Endothelial cell of umbilical vein (primary cell): ENCODE measurements around the gene COG5. TPM values are rescaled to one million over a fixed set of nuclear protein-coding genes. Genes with fewer than 3 reads are reported as not detected.
A peak's percentile ranks its signal among the peaks of the same experiment; 100 is the strongest.

ENCODE experiments used
- BruUV-seq: library from RNA; stranded (reverse); fragments of 400-500 nt; replicated peaks from 2 replicates; lab custom pipeline; 2021; lab: Mats Ljungman, UMichigan
- CTCF ChIA-PET: fragments of 300-600, 350-600 bp; sonication (Branson Sonifier 250); formaldehyde crosslinking; loops from one replicate; lab custom pipeline; 2021; ENCODE audit warnings: antibody characterized with exemption, inconsistent platforms; lab: Charles Lee
- POLR2A ChIA-PET: fragments of 300-600, 350-600 bp; sonication (Branson Sonifier 250); formaldehyde crosslinking; loops from one replicate; lab custom pipeline; 2021; ENCODE audit warnings: antibody characterized with exemption, inconsistent platforms; lab: Charles Lee
- DNase-seq: peaks from one replicate; pipeline ENCODE4 v3.0.0-alpha.2; 2011; ENCODE audit warnings: low read depth, low spot score
- FAIRE-seq: peaks from 2 replicates; lab custom pipeline; 2011; peaks lifted over from hg19 to GRCh38; lab: Jason Lieb, UNC
- H2AFZ ChIP-seq: 2 replicates; pipeline ENCODE4 v1.6.0; 2012; ENCODE audit warnings: low read depth, low read length, control low read depth, inconsistent platforms
- H3K27ac ChIP-seq: 2 replicates; pipeline ENCODE4 v1.5.1; 2011; ENCODE audit warnings: low read depth, mild to moderate bottlenecking, control low read depth, low read length, moderate library complexity; ENCODE audit not compliant: insufficient read depth
- H3K27me3 ChIP-seq, 2 experiments: 2 replicates each; pipeline versions ENCODE4 v1.6.0 to v1.6.1; 2011; ENCODE audit warnings: low read length in 2 of 2, mixed read lengths in 1 of 2; ENCODE audit not compliant: control insufficient read depth in 2 of 2, insufficient read depth in 2 of 2
- H3K36me3 ChIP-seq, 2 experiments: 2 replicates in 1 of 2; 3 replicates in 1 of 2; pipeline ENCODE4 v1.5.1; 2011; ENCODE audit warnings: low read length in 2 of 2, mild to moderate bottlenecking in 1 of 2, moderate library complexity in 1 of 2; ENCODE audit not compliant: control insufficient read depth in 2 of 2, insufficient read depth in 2 of 2; ENCODE audit errors: extremely low read depth in 1 of 2
- H3K4me1 ChIP-seq: 3 replicates; pipeline ENCODE4 v1.5.1; 2011; ENCODE audit warnings: mild to moderate bottlenecking, low read length; ENCODE audit not compliant: control insufficient read depth, insufficient read depth; ENCODE audit errors: extremely low read depth
- H3K4me2 ChIP-seq: 2 replicates; pipeline ENCODE4 v1.6.1; 2011; ENCODE audit warnings: low read length, control low read depth, mixed read lengths; ENCODE audit not compliant: insufficient read depth
- H3K4me3 ChIP-seq, 3 experiments: fragments of 200-600 bp in 1 of 3; sonication (generic), shearing (Covaris generic) in 1 of 3; replicated peaks in 1 of 3; 2 replicates each; pipeline ENCODE4 v1.5.1; 2011 to 2016; ENCODE audit warnings: control low read depth in 3 of 3, low read length in 3 of 3, mild to moderate bottlenecking in 2 of 3, inconsistent platforms in 1 of 3, low read depth in 1 of 3, moderate library complexity in 1 of 3; ENCODE audit not compliant: insufficient read depth in 1 of 3
- H3K79me2 ChIP-seq: 2 replicates; pipeline ENCODE4 v1.6.0; 2012; ENCODE audit warnings: low read length, inconsistent platforms; ENCODE audit not compliant: control insufficient read depth, insufficient read depth
- H3K9ac ChIP-seq: replicated peaks from 2 replicates; pipeline ENCODE3; 2011; ENCODE audit warnings: low read length, control low read depth; ENCODE audit not compliant: insufficient read depth; ENCODE audit errors: extremely low read depth
- H3K9me1 ChIP-seq: replicated peaks from 3 replicates; pipeline ENCODE4 v1.6.0; 2011; ENCODE audit warnings: mild to moderate bottlenecking, low read length; ENCODE audit not compliant: control insufficient read depth, insufficient read depth; ENCODE audit errors: extremely low read depth
- H3K9me3 ChIP-seq: replicated peaks from 2 replicates; pipeline ENCODE4 v1.5.1; 2012; ENCODE audit warnings: low read length, inconsistent platforms; ENCODE audit not compliant: control insufficient read depth, insufficient read depth
- H4K20me1 ChIP-seq: replicated peaks from 2 replicates; pipeline ENCODE3; 2011; ENCODE audit warnings: mild to moderate bottlenecking, low read length; ENCODE audit not compliant: control insufficient read depth, insufficient read depth; ENCODE audit errors: extremely low read depth
- EZH2 ChIP-seq: IDR thresholded peaks from 2 replicates; pipeline ENCODE4 v1.6.1; 2012; ENCODE audit warnings: borderline replicate concordance, low read depth, mild to moderate bottlenecking, moderate library complexity, low read length, inconsistent platforms; ENCODE audit not compliant: severe bottlenecking
- FOS ChIP-seq: IDR thresholded peaks from 2 replicates; pipeline ENCODE4 v1.6.1; 2011; ENCODE audit warnings: mild to moderate bottlenecking, low read length, moderate library complexity, borderline replicate concordance; ENCODE audit not compliant: insufficient read depth
- GATA2 ChIP-seq: IDR thresholded peaks from 2 replicates; pipeline ENCODE4 v1.7.0; 2011; ENCODE audit warnings: low read depth, mild to moderate bottlenecking, moderate library complexity, mixed read lengths, low read length; ENCODE audit not compliant: insufficient read length, insufficient read depth
- JUN ChIP-seq: IDR thresholded peaks from 2 replicates; pipeline ENCODE4 v1.6.1; 2011; ENCODE audit warnings: borderline replicate concordance, low read depth; ENCODE audit not compliant: insufficient read length, insufficient read depth
- MYC ChIP-seq: IDR thresholded peaks from one replicate; pipeline ENCODE4 v1.6.1; 2011; ENCODE audit warnings: mild to moderate bottlenecking, low read depth, low read length
- POLR2A ChIP-seq: IDR thresholded peaks from 2 replicates; pipeline ENCODE4 v1.6.1; 2012; ENCODE audit warnings: low read depth, mild to moderate bottlenecking, control low read depth, low read length
- POLR2AphosphoS5 ChIP-seq: IDR thresholded peaks from 2 replicates; pipeline ENCODE4 v1.6.1; 2012; ENCODE audit warnings: low read depth, mild to moderate bottlenecking, control low read depth, low read length, moderate library complexity; ENCODE audit not compliant: insufficient read depth
- dilution Hi-C: fragments of 300-500 bp; cut with MboI; formaldehyde crosslinking; loops from one replicate; pipeline ENCODE4 v1.15.0; 2019; ENCODE audit warnings: low sequenced_read_pairs; ENCODE audit not compliant: extremely low pct_ligation_motif_present
- intact Hi-C: fragments of 100-400 bp; cut with micrococcal nuclease; formaldehyde crosslinking; loops from one replicate; pipeline ENCODE4 v1.10.0; 2022
- polyA plus RNA-seq, 4 experiments: library from polyadenylated mRNA; depleted of rRNA in 3 of 4; stranded (reverse) in 3 of 4; unstranded in 1 of 4; fragments of >200 nt; gene quantifications; 2 replicates each; pipeline versions ENCODE4 v1.2.1 to v1.2.3, GENCODE V29; 2011 to 2012; ENCODE audit warnings: missing spikeins in 1 of 4
- total RNA-seq: library from RNA; stranded (reverse); gene quantifications from 2 replicates; pipeline ENCODE4 v1.2.3, GENCODE V29; 2021
- TF ChIP-seq, protein P1 (sequence below): IDR thresholded peaks from 2 replicates; pipeline ENCODE4 v1.6.1; 2011; ENCODE audit not compliant: insufficient read depth, insufficient read length
- TF ChIP-seq, protein P2 (sequence below), 2 donors: IDR thresholded peaks; 1 replicate in 1 of 2; 2 replicates in 1 of 2; pipeline ENCODE4 v1.5.1; 2011; ENCODE audit warnings: low read length in 2 of 2, mild to moderate bottlenecking in 2 of 2, moderate library complexity in 2 of 2, control low read depth in 1 of 2, inconsistent platforms in 1 of 2, low read depth in 1 of 2; ENCODE audit not compliant: insufficient read depth in 1 of 2; ENCODE audit errors: extremely low read depth in 1 of 2

COG5 gene
- total and polyA plus RNA-seq, 2 donors (not counting 3 experiments of a cell fraction or from before 2014, with no cell fraction given): 18.8 to 45.3 TPM

DNA sequence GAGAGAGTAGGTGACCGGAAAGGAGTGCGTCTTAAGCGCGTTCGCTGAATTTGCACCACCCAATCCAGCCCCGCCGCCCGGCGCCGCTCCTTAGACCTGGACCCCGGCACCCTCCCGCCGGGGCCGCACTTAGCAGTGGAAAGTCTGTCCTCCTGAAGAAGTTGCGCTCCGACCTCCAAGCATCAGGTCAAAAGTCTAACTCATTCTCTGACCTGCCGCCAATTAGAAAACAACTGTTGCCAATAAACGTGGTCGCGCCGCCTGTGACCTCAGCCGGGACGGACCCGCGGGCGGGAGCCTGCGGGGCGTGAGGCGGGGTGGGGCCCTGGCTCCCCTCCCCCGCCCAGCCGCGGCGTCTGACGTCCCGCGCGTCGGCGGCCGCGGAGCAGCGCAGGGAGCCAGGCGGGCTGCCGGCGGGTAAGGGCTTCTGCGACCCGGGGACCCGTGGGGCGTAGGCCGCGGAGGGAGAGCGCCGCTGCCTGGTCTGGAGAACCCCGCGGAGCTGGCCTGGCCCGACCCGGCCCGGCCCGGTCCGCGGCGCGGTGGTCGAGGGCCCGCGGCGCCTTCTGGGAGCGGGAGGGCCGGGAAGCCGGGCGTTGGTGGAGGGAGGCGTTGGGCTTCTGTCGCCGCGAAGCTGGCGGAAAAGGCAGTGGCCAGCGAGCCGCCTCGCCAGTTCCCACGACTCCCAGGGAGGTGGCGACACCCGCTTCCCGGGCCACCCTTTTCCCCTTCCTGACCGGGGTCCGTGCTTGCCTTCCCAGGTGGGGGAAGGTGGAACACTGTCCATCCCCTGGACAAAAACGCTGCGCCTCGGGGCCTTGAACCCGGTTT is 16.4 kb upstream of the COG5 start, which contains the start of gene BCAP29:
BCAP29 (plus strand) TSS at position 362 of the 831 bp plus-strand sequence. CDS start 527 bp downstream, outside the sequence.
- H3K36me3 ChIP-seq: peaks cover 0 to 9% of the 10 kb centered on the region in 2 experiments
- peak within 1 kb of the TSS; percentile 99 for H3K4me2 ChIP-seq
- H3K4me1 ChIP-seq: peaks cover 24% of the 10 kb centered on the region
- H4K20me1 ChIP-seq: no peaks in the 10 kb centered on the region
- dilution Hi-C loops: no loop called here
- ChIA-PET CTCF (interaction anchor here (0.9 to 1.2 kb wide), 5 partner anchors 14 to 164 kb away, joined by 3 to 4 read pairs (median 3); partner anchors contain the start of gene CBLL1), POLR2A (interaction anchor here (0.7 to 1.1 kb wide), 3 partner anchors 15 to 17 kb away, joined by 3 to 6 read pairs (median 3); no protein-coding TSS in a partner anchor)
- peak within 1 kb of the TSS; percentile 98 for H3K9ac ChIP-seq
- peak within 1 kb of the TSS; percentile 74 to 99 (median 99) for H3K4me3 ChIP-seq
- no peak for TF ChIP-seq FOS
- TF ChIP-seq, protein P1, sequence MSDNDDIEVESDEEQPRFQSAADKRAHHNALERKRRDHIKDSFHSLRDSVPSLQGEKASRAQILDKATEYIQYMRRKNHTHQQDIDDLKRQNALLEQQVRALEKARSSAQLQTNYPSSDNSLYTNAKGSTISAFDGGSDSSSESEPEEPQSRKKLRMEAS: no peak
- peak; percentile 96 for TF ChIP-seq POLR2AphosphoS5
- TF ChIP-seq MYC: no peak
- no peak for TF ChIP-seq JUN
- TF ChIP-seq EZH2: no peak
- TF ChIP-seq POLR2A: peak; percentile 77
- TF ChIP-seq, protein P2, sequence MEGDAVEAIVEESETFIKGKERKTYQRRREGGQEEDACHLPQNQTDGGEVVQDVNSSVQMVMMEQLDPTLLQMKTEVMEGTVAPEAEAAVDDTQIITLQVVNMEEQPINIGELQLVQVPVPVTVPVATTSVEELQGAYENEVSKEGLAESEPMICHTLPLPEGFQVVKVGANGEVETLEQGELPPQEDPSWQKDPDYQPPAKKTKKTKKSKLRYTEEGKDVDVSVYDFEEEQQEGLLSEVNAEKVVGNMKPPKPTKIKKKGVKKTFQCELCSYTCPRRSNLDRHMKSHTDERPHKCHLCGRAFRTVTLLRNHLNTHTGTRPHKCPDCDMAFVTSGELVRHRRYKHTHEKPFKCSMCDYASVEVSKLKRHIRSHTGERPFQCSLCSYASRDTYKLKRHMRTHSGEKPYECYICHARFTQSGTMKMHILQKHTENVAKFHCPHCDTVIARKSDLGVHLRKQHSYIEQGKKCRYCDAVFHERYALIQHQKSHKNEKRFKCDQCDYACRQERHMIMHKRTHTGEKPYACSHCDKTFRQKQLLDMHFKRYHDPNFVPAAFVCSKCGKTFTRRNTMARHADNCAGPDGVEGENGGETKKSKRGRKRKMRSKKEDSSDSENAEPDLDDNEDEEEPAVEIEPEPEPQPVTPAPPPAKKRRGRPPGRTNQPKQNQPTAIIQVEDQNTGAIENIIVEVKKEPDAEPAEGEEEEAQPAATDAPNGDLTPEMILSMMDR (IDR thresholded peaks at IDR 0.05; ENCODE audit: extremely low read depth in 1 of 2, insufficient read depth in 1 of 2, low read depth in 1 of 2, low read length in 2 of 2): no peak
- TF ChIP-seq GATA2: no peak
- intact Hi-C loops: loop anchor here (1.0 kb wide), 3 partner anchors 15 to 145 kb away; no protein-coding TSS in a partner anchor
- no peaks in the 10 kb centered on the region for H3K9me3 ChIP-seq
- BruUV-seq: no TSS peak
- peak within 1 kb of the TSS; percentile 61 for H2AFZ ChIP-seq
- peak within 1 kb of the TSS; percentile 95 for H3K27ac ChIP-seq
- H3K79me2 ChIP-seq: peaks cover 57% of the 10 kb centered on the region
- DNase-seq: peak; percentile 73
- H3K9me1 ChIP-seq: peaks cover 3% of the 10 kb centered on the region
- peak; percentile 55 for FAIRE-seq
- H3K27me3 ChIP-seq: no peaks in the 10 kb centered on the region
